Bronchial epithelial cell (primary cell): ENCODE results near the gene PRKCZ. TPM values are rescaled to one million over a fixed set of nuclear protein-coding genes. Genes with fewer than 3 reads are reported as not detected.

Experiments used
- DNase-seq: peaks from one replicate; pipeline ENCODE4 v3.0.0-alpha.2; 2010; ENCODE audit warnings: low read depth
- FAIRE-seq: peaks from 2 replicates; lab custom pipeline; 2011; peaks lifted over from hg19 to GRCh38; lab: Jason Lieb, UNC
- H3K27me3 ChIP-seq: 2 replicates; pipeline ENCODE4 v1.5.1; 2011; ENCODE audit warnings: low read length; ENCODE audit not compliant: control insufficient read depth, insufficient read depth
- H3K36me3 ChIP-seq: 2 replicates; pipeline ENCODE4 v1.5.1; 2011; ENCODE audit warnings: low read length; ENCODE audit not compliant: control insufficient read depth, insufficient read depth
- H3K4me3 ChIP-seq: 2 replicates; pipeline ENCODE4 v1.5.1; 2011; ENCODE audit warnings: mild to moderate bottlenecking, low read depth, low read length, control low read depth
- total RNA-seq: library from RNA; depleted of rRNA; stranded (reverse); fragments of >200 nt; gene quantifications from 2 replicates; pipeline ENCODE4 v1.2.1, GENCODE V29; 2014
- TF ChIP-seq, protein P1 (sequence below): IDR thresholded peaks from 2 replicates; pipeline ENCODE4 v1.5.1; 2011; ENCODE audit warnings: mild to moderate bottlenecking, moderate library complexity, low read length, control low read depth, inconsistent platforms; ENCODE audit not compliant: insufficient read depth, severe bottlenecking

Gene PRKCZ
- total RNA-seq, 1 donor from 2014 or later, result 38.4 TPM

DNA sequence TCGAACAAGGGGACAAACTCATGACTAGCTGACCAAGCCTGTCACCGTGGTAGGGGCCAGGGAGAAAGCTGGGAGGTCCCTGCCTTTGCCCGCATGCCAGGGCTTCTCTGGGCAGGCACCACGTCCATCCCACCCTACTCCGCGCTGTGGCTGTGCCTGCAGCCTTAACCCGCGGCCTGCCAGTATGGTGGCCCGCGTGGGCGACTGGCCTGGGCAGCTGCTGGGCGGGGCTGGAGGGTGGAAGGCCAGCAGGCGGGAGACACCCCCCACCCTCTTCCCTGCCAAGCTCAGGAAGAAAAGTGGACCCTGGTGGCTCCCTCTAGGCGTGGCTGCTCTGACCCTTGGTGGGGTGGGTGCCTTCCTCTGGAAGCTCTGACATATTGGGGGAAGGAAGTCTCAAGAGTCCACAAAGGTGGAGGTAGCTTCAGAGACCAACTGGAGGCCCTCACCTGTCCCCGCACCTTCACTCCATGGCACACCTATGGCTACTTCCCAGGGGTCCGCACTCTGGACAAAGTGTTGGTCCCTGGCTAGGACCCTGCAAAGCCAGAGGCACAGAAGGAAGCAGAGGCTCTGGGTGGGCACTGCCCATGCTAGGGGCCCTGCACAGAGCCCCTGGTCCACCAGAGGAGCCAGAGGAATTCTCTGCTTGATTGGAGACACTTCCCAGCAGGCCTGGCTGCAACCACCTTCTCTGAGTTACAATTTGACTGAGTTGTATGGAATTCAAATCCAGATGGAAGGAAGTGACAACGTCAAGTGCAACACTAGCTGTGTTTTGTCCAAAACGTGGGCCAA, 174.6 kb downstream of the PRKCZ start:
- Histone ChIP-seq H3K27me3 (no peaks in the 10 kb centered on the region), H3K36me3 (no peaks in the 10 kb centered on the region), H3K4me3 (no peak overlapping the region)
- DNase-seq (no peak), FAIRE-seq (no peak)
- TF ChIP-seq, protein P1, sequence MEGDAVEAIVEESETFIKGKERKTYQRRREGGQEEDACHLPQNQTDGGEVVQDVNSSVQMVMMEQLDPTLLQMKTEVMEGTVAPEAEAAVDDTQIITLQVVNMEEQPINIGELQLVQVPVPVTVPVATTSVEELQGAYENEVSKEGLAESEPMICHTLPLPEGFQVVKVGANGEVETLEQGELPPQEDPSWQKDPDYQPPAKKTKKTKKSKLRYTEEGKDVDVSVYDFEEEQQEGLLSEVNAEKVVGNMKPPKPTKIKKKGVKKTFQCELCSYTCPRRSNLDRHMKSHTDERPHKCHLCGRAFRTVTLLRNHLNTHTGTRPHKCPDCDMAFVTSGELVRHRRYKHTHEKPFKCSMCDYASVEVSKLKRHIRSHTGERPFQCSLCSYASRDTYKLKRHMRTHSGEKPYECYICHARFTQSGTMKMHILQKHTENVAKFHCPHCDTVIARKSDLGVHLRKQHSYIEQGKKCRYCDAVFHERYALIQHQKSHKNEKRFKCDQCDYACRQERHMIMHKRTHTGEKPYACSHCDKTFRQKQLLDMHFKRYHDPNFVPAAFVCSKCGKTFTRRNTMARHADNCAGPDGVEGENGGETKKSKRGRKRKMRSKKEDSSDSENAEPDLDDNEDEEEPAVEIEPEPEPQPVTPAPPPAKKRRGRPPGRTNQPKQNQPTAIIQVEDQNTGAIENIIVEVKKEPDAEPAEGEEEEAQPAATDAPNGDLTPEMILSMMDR, result no peak

DNA sequence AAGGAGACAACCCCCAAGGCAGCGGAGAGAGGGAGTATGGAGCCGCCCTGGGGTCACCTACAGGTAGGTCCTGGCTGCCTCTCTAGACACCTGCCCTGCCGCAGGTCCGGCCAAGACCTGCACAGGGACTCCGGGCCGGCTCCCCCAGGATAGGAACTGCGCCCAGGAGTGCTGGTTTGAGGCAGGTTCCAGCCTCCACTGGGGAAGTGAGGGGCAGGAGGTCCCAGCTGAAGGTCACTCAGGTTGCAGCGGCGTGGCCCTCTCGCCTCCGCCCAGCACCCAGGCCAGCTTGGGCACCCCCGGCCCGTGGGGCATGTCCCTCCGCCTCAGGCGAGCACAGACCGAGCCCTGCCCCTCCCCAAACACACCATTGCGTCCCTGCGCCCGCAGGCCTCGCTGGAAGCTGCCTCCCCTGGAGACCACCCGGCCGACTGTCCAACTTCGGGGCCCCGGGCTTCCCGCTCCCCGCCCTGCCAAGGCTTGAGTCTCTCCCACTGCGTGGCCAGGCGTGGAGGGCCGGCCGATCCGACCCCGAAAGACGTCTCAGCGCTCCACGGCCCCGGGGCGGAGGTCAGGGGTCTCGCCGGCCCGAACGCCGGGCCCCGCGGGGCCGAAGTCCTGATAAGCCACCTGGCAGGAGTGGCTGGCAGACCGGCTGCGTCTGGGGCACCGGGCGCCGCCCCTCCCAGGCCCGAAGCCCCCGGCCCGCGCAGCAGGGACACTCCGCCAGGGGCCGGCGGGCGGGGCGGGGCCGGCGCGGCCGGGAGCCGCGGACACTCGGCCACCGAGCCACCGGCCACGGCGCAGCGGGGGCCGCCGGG, 176.5 kb downstream of the PRKCZ start:
- DNase-seq (no peak), FAIRE-seq (no peak)
- Histone ChIP-seq H3K36me3 (no peaks in the 10 kb centered on the region), H3K4me3 (peak overlapping the region; percentile 91), H3K27me3 (no peaks in the 10 kb centered on the region)
- TF ChIP-seq, protein P1, result no peak

DNA sequence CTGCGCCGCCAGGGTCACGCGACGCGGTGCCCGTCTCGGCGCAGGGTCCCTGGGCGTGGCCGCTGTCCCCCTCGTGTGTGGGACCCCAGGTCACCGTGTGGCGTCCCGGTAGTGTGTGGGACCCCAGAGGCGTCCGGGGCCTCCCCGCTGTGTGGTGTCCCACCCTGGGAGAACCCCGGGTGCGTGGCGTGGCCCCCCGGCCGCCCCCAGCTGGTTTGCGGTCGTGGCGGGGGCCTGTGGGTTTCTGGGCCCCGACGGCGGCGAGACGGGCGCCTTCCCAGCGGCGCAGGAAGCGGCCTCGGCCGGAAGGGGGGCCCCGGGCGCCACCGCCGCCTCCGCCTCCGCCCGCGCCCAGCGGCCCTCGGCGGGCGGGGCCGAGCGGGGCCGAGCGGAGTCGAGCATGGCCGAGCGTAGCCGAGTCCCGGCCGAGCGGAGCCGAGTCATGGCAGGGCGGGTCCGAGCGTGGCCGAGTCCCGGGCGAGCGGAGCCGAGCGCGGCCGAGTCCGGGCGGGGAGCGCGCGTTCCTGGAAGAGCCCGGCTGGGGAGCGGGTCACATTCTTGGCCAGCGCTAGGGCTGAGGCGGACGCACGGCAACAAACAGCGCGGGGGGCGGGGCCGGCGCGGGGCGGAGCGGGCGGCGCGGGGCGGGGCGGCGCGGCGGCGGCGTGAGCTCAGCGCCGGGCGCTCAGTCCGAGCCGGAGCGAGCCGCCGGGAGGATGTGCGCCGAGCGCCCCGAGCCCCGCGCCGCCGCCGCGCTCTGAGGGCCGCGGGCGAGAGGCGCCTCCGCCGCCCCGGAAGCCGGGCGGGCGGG, 177.3 kb downstream of the PRKCZ start:
- no peaks in the 10 kb centered on the region for H3K27me3 ChIP-seq
- no peak for FAIRE-seq
- H3K36me3 ChIP-seq, result no peaks in the 10 kb centered on the region
- TF ChIP-seq, protein P1, result no peak
- H3K4me3 ChIP-seq, result peak overlapping the region; percentile 91
- DNase-seq, result peak; percentile 76

DNA sequence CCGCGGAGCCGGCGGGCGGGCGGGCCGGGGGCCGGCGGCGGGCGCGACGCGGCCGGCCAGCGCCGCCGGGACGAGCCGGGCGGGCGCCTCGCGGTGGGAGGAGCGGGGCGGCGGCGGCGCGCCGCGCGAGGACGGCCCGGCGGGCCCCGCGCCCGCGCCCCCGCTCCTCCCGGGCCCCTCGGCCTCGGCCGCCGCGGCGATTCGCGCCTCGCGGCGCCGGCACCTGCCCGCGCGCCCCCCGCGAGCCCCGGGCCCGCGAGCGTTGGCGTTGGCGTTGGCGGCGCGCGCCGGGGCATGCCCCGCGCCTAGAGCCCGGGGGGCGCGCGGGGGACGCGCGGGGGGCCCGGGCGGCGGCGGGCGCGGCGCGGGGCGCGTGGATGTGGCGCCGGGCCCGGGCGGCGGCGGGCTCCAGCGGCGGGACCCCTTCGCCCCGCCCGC, 178.0 kb downstream of the PRKCZ start, which contains the start of gene SKI:
TSS of gene SKI (plus strand) at position 163 of the 438 bp plus-strand sequence. CDS start 448 bp downstream, outside the sequence.
- Histone ChIP-seq H3K36me3 (no peaks in the 10 kb centered on the region), H3K27me3 (no peaks in the 10 kb centered on the region), H3K4me3 (peak within 1 kb of the TSS; percentile 91)
- no peak for DNase-seq
- FAIRE-seq, result no peak
- TF ChIP-seq, protein P1, result no peak

DNA sequence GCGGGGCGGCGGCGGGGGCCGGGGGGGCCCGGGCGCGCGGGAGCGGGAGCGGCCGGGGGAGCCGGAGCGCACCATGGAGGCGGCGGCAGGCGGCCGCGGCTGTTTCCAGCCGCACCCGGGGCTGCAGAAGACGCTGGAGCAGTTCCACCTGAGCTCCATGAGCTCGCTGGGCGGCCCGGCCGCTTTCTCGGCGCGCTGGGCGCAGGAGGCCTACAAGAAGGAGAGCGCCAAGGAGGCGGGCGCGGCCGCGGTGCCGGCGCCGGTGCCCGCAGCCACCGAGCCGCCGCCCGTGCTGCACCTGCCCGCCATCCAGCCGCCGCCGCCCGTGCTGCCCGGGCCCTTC, 178.5 kb downstream of the PRKCZ start:
- DNase-seq, result no peak
- H3K36me3 ChIP-seq, result no peaks in the 10 kb centered on the region
- FAIRE-seq, result no peak
- TF ChIP-seq, protein P1, result no peak
- no peaks in the 10 kb centered on the region for H3K27me3 ChIP-seq
- peak overlapping the region; percentile 72 for H3K4me3 ChIP-seq
